ENCODE measurements around the gene CD300A. TPM values are rescaled to one million over a fixed set of nuclear protein-coding genes. Genes with fewer than 3 reads are reported as not detected.

Gene CD300A
- total RNA-seq, 2 experiments from 2014 or later, result 2.0 to 15.8 TPM

DNA sequence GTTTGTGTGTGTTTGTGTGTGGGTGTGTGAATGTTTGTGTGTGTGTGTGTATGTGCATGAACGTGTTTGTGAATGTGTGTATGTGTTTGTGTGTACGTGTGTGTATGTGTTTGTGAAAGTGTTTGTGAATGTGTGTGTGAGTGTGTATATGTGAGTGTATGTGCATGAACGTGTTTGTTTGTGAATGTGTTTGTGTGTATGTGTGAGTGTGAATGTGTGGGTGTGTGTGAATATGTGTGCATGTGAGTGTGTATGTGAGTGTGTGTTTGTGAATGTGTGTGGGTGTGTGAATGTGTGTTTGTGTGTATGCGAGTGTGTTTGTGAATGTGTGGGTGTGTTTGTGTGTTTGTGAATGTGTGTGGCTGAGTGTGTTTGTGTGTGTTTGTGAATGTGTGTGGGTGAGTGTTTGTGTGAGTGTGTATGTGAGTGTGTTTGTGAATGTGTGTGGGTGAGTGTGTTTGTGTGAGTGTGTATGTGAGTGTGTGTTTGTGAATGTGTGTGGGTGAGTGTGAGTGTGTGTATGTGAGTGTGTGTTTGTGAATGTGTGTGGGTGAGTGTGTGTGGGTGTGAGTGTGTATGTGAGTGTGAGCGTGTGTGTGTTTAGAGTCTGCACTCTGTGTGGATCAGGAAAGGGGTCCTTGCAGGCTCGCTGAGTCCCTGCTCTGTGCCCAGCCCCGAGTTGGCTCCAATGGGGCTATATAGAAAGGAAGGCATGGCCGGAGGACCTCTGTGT lies 890 bp upstream of the CD300A start:
- no peak overlapping the region for H3K4me3 Mint-ChIP-seq
- DNase-seq (no peak), ATAC-seq (no peak)
- peaks cover 4% of the 10 kb centered on the region for H3K27me3 Mint-ChIP-seq
- H3K36me3 Mint-ChIP-seq, result peaks cover 7% of the 10 kb centered on the region
- peaks cover 18% of the 10 kb centered on the region for H3K4me1 Mint-ChIP-seq
- CTCF ChIA-PET, result interaction anchor here (1.3 kb wide), 1 partner anchor 11 kb away, joined by 7 read pairs; no protein-coding TSS in a partner anchor
- H3K9me3 Mint-ChIP-seq (ENCODE audit: low read depth), result no peaks in the 10 kb centered on the region
- no peak overlapping the region for H3K27ac Mint-ChIP-seq

DNA sequence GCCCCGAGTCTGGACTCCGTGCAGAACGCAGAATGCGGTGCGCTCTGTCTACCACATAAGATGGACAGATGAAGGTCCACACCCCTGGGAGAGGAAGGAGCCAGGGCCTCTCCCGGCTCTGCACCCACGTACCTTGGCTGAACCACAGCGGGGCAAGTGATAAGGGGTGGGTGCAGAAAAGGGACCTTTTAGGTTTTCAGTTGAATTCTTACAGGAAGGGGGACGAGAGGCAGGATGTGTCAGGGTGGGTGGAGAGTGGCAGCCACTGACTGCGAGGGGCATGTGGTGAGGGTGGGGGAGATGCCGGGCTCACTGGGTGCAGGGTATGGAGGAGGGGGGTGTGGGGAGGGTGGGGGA lies 372 bp downstream of the CD300A start:
- DNase-seq, result peak; percentile 54
- Mint-ChIP-seq H3K4me1 (peaks cover 18% of the 10 kb centered on the region), H3K9me3 (ENCODE audit: low read depth) (no peaks in the 10 kb centered on the region), H3K4me3 (no peak overlapping the region), H3K27ac (no peak overlapping the region), H3K36me3 (peaks cover 12% of the 10 kb centered on the region), H3K27me3 (peaks cover 4% of the 10 kb centered on the region)
- peak; percentile 5 for ATAC-seq
- CTCF ChIA-PET, result interaction anchor here (0.6 to 1.3 kb wide), 2 partner anchors 9 to 12 kb away, joined by 3 to 7 read pairs; no protein-coding TSS in a partner anchor

DNA sequence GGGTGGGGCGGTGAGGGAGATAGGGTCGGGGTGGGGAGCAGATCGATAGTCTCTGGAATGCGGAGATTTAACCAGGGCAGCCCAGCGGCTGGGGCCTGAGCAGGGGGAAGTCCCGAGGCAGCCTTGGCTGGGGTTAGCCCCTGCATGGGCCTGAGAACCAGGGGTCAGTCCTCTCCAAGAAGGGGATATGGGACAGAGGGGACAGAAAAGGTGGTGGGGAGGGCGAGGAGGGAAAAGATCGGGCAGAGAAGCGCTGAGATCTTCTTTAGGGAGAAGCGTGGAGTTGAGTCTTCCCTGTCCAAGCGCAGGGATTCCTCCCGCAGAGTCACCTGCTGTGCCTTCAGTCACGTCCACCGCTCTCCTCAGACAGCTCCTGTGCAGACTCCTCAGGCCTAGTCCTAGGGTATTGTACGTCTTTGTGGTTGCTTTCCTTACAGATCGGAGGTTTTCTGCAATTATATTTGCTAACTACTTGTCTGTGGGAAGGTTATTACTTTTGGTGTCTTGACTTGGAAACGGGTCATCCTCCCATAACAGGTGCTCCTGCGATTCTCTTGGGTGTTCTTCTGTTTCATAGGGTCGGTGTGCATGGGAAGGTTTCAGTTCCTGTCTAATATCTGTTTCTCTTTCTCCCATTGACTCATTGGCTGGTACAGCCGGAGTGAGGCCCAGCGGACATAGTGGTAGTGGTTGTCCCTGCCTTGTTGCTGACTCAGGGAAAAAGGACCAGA lies 952 bp downstream of the CD300A start:
- H3K4me1 Mint-ChIP-seq, result peaks cover 19% of the 10 kb centered on the region
- H3K27ac Mint-ChIP-seq, result peak overlapping the region; percentile 71
- H3K27me3 Mint-ChIP-seq, result peaks cover 4% of the 10 kb centered on the region
- no peak for DNase-seq
- ATAC-seq, result no peak
- H3K36me3 Mint-ChIP-seq, result peaks cover 14% of the 10 kb centered on the region
- H3K9me3 Mint-ChIP-seq (ENCODE audit: low read depth), result no peaks in the 10 kb centered on the region
- CTCF ChIA-PET, result interaction anchor here (1.4 to 2.3 kb wide), 2 partner anchors 10 to 88 kb away, joined by 5 to 8 read pairs; no protein-coding TSS in a partner anchor
- H3K4me3 Mint-ChIP-seq, result no peak overlapping the region

DNA sequence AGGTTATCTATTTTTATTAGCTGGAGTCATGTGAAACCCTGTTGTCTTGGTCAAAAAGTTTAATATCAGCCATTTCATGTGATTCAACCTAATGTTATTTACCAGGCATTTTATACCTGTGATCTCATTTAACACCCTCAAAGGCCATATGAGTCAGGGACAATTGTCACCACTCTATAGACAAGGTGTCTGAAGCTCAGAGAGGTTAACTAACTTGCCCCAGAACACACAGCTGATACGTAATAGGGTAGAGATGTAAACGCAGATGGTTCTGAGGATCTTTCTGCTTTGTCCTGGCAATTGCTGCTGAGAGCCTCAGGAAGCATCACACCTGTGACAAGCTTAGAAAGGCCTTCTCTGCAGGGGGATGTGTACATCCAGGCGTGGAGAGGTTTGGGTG lies 4.9 kb downstream of the CD300A start:
- no peak for ATAC-seq

DNA sequence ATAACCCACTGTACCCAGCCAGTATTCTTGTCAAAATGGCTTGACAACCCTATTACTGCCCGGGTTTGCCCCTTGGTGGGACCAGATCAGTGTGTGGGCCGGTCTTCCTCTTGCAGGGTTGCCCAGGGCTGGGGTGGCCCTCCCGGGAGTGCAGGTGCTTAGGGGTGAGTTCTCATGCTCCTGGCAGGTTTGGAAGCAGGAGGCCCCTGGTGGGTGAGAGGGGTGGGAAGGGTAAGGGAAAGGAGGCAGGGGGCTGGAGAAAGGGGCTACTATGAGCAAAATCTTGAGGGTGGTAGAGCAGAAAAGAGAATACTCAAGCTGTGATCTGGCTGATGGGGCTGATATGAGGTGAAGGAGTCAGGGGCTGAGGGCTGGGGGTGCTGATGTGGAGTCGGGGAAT lies 6.5 kb downstream of the CD300A start:
- Mint-ChIP-seq H3K36me3 (peaks cover 49% of the 10 kb centered on the region), H3K4me3 (no peak overlapping the region), H3K27ac (no peak overlapping the region), H3K27me3 (peaks cover 4% of the 10 kb centered on the region), H3K4me1 (peaks cover 40% of the 10 kb centered on the region), H3K9me3 (ENCODE audit: low read depth) (peaks cover 9% of the 10 kb centered on the region)
- ATAC-seq, result no peak
- CTCF ChIA-PET, result interaction anchor here (1.3 to 2.5 kb wide), 3 partner anchors 12 to 35 kb away, joined by 3 to 8 read pairs (median 6); no protein-coding TSS in a partner anchor
- no peak for DNase-seq

More for the DNA sequence above, 4.9 kb downstream of the CD300A start:
- Mint-ChIP-seq H3K27ac (no peak overlapping the region), H3K27me3 (peaks cover 4% of the 10 kb centered on the region), H3K4me1 (peaks cover 39% of the 10 kb centered on the region), H3K36me3 (peaks cover 40% of the 10 kb centered on the region), H3K9me3 (ENCODE audit: low read depth) (peaks cover 6% of the 10 kb centered on the region), H3K4me3 (no peak overlapping the region)
- CTCF ChIA-PET, result interaction anchor here (1.1 to 2.5 kb wide), 3 partner anchors 13 to 103 kb away, joined by 3 to 8 read pairs (median 5); no protein-coding TSS in a partner anchor
- no peak for DNase-seq

DNA sequence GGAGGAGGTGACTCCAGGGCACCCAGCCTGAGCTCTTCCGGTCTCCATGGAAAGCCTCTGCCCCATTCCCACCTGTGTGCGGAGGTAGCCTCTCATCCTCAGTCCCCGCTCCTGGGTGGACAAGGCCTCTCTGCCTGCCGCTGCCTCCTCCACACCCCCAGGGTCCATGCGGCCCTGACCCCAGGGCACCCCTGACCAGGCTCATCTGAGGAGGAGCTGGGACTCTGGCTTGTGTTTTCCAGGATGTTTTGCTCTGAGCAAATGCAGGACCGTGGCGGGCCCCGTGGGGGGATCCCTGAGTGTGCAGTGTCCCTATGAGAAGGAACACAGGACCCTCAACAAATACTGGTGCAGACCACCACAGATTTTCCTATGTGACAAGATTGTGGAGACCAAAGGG lies 6.9 kb downstream of the CD300A start:
- no peak for ATAC-seq
- peaks cover 9% of the 10 kb centered on the region for H3K9me3 Mint-ChIP-seq (ENCODE audit: low read depth)
- peaks cover 4% of the 10 kb centered on the region for H3K27me3 Mint-ChIP-seq
- no peak overlapping the region for H3K27ac Mint-ChIP-seq
- DNase-seq, result no peak
- H3K36me3 Mint-ChIP-seq, result peaks cover 51% of the 10 kb centered on the region
- CTCF ChIA-PET, result interaction anchor here (1.1 to 1.3 kb wide), 2 partner anchors 35 to 105 kb away, joined by 3 read pairs; no protein-coding TSS in a partner anchor
- H3K4me3 Mint-ChIP-seq, result no peak overlapping the region
- peaks cover 44% of the 10 kb centered on the region for H3K4me1 Mint-ChIP-seq

DNA sequence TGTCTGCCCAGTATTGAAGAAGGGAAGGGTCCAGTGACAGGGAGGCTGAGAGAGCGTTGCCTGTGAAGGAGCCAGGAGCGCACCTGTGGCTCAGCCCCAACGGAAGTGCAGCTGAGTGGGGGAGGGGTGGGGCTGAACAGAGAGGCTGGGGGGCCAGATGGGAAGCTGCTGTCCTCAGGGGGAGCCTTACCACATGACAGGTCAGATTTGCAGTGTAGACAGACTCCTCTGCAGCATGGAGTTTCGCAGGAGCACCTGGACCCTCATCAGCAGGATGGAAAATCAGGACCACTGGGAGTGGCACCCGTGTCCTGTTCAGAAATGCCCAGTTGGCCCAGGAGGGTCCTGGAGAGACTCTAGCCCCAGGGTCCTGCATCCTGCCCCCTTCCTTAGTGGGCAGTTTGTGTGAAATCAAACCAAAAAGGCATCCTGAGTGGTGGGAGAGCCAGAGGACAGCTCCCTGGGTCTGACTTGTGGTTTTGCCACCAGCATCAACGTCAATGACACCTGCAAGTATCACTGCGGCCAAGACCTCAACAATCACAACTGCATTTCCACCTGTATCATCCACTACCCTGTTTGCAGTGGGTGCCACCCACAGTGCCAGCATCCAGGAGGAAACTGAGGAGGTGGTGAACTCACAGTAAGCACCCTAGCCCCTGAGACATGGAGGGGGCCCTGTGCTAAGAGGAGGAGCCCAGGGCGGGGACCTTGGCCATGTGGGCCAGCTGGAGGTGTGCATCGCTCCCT lies 7.8 kb downstream of the CD300A start:
- H3K9me3 Mint-ChIP-seq (ENCODE audit: low read depth), result peaks cover 9% of the 10 kb centered on the region
- CTCF ChIA-PET, result interaction anchor here (0.6 to 1.3 kb wide), 3 partner anchors 17 to 106 kb away, joined by 3 to 4 read pairs (median 3); no protein-coding TSS in a partner anchor

DNA sequence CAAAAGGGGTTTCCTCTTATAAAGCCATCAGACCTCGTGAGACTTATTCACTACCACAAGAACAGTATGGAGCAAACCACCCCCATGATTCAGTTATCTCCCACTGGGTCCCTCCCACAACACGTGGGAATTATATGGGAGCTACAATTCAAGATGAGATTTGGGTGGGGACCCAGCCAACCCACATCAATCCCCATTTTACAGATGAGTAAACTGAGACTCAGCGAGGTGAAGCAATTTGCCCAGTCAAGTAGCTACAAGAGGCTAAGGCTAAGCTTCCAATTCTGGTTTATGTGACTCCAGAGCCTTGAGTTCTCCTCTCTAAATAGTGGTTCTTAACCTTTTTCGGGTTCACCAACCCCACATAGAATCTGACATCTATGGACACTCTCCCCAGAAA lies 8.8 kb downstream of the CD300A start:
- H3K4me3 Mint-ChIP-seq, result no peak overlapping the region
- H3K27me3 Mint-ChIP-seq, result peaks cover 2% of the 10 kb centered on the region
- H3K36me3 Mint-ChIP-seq, result peaks cover 60% of the 10 kb centered on the region
- no peak overlapping the region for H3K27ac Mint-ChIP-seq
- CTCF ChIA-PET, result interaction anchor here (1.3 kb wide), 1 partner anchor 18 kb away, joined by 4 read pairs; no protein-coding TSS in a partner anchor
- peaks cover 9% of the 10 kb centered on the region for H3K9me3 Mint-ChIP-seq (ENCODE audit: low read depth)
- ATAC-seq, result no peak
- H3K4me1 Mint-ChIP-seq, result peaks cover 58% of the 10 kb centered on the region
- no peak for DNase-seq

More for the DNA sequence above, 7.8 kb downstream of the CD300A start:
- peaks cover 54% of the 10 kb centered on the region for H3K4me1 Mint-ChIP-seq
- peak overlapping the region; percentile 16 for H3K27ac Mint-ChIP-seq
- peaks cover 4% of the 10 kb centered on the region for H3K27me3 Mint-ChIP-seq
- peaks cover 55% of the 10 kb centered on the region for H3K36me3 Mint-ChIP-seq
- DNase-seq (no peak), ATAC-seq (no peak)
- no peak overlapping the region for H3K4me3 Mint-ChIP-seq

DNA sequence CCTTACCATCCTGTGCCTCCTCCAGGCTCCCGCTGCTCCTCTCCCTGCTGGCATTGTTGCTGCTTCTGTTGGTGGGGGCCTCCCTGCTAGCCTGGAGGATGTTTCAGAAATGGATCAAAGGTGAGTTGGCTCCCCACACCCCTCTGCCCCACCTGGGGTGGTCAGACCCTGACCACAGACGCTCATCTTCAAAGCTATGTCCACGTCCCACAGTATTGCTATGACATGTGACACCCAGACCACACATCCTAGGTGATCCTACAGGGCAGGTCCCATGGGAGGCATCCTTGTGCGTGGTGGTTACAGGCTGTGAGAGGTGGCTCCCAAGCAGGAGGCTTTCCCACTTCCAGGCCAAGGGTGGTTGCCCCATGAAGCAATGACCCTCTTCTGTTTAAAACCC lies 11.0 kb downstream of the CD300A start:
- no peaks in the 10 kb centered on the region for H3K27me3 Mint-ChIP-seq
- no peak overlapping the region for H3K27ac Mint-ChIP-seq
- no peak for ATAC-seq
- H3K4me3 Mint-ChIP-seq, result no peak overlapping the region
- no peak for DNase-seq
- CTCF ChIA-PET, result interaction anchor here (0.9 to 2.8 kb wide), 3 partner anchors 9 to 98 kb away, joined by 3 to 10 read pairs (median 3); no protein-coding TSS in a partner anchor
- peaks cover 9% of the 10 kb centered on the region for H3K9me3 Mint-ChIP-seq (ENCODE audit: low read depth)
- peaks cover 51% of the 10 kb centered on the region for H3K36me3 Mint-ChIP-seq
- peaks cover 49% of the 10 kb centered on the region for H3K4me1 Mint-ChIP-seq

DNA sequence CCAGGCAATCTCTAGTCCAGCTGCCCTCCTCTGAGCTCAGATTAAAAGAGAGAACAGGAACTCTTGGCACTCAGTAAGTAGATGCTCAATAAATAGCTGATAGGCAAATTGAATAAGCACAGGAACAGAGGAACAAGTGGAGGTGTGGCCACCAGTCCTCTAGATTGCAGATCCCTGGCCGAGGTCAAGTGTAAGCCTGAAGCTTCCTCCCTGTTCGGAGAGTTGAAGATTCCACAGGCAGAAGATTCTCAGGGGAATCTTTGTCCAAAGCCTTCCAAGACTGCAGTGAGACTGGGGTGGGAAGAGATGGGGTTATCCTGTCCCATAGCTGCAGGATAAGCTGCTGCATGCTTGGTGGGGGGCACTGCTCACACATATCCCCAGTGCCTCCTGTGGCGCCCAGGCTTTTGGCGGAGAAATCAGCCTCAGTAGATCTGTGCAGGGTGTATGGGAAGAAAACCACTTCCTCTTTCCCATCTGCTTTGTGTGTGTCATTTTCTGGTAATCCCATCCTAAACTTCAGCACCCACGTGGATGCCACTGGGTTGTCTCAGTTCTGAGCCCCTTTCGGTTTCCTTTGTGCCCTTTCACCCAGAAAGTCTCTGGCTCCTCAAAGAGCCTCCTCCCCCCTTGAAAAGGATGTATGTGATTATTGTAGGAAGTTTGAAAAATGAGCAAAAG lies 12.1 kb downstream of the CD300A start:
- DNase-seq (peak; percentile 71), ATAC-seq (peak; percentile 70)
- Mint-ChIP-seq H3K9me3 (ENCODE audit: low read depth) (peaks cover 9% of the 10 kb centered on the region), H3K36me3 (peaks cover 49% of the 10 kb centered on the region), H3K27ac (peak overlapping the region; percentile 48), H3K4me3 (peak overlapping the region; percentile 5), H3K27me3 (no peaks in the 10 kb centered on the region), H3K4me1 (peaks cover 43% of the 10 kb centered on the region)
- CTCF ChIA-PET, result interaction anchor here (1.6 to 2.8 kb wide), 3 partner anchors 15 to 99 kb away, joined by 4 to 10 read pairs (median 5); no protein-coding TSS in a partner anchor

DNA sequence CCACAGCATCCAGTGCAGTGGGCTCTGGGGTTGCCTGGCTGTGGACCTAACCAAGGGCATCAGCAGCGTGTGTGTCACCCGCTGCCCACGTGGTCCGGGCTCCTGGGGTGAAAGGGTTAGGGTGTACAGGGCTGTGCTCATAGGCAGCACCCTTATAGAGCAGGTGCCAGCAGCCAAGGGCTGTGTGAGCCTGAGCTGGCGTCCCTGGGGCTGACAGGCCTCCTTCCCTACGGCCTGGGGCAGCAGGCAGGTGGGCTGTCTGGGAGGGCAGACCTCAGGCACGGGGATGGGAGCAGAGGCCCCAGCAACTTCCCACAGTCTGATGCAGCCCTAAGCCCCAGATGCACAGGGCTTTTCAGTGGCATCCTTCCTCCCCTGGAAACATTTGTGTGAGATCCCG lies 13.9 kb downstream of the CD300A start:
- Mint-ChIP-seq H3K4me1 (peaks cover 29% of the 10 kb centered on the region), H3K27ac (no peak overlapping the region), H3K27me3 (no peaks in the 10 kb centered on the region), H3K36me3 (peaks cover 33% of the 10 kb centered on the region), H3K9me3 (ENCODE audit: low read depth) (peaks cover 6% of the 10 kb centered on the region), H3K4me3 (no peak overlapping the region)
- CTCF ChIA-PET, result interaction anchor here (0.8 kb wide), 1 partner anchor 101 kb away, joined by 3 read pairs; no protein-coding TSS in a partner anchor
- DNase-seq (no peak), ATAC-seq (no peak)

DNA sequence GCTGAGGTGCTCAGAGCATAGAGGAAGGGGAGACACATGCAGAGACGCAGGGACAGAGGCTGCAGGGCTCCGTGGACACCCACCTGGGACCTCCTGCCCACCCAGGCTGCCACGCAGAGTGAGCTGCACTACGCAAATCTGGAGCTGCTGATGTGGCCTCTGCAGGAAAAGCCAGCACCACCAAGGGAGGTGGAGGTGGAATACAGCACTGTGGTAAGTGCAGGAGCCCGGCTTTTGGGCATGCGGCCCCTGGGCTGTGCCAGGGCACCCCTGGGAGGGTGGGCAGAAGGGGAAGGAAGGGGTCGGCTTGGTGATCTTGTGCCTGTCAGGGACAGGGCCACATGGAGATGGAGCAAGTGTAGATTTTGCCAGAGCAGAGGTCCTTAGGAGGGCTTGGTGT lies 15.2 kb downstream of the CD300A start:
- no peak for ATAC-seq
- CTCF ChIA-PET, result interaction anchor here (1.3 to 2.0 kb wide), 2 partner anchors 25 to 103 kb away, joined by 3 to 7 read pairs; no protein-coding TSS in a partner anchor
- H3K4me1 Mint-ChIP-seq, result peaks cover 29% of the 10 kb centered on the region

More for the DNA sequence above, 15.2 kb downstream of the CD300A start:
- Mint-ChIP-seq H3K27me3 (no peaks in the 10 kb centered on the region), H3K4me3 (no peak overlapping the region), H3K9me3 (ENCODE audit: low read depth) (peaks cover 2% of the 10 kb centered on the region), H3K36me3 (peaks cover 24% of the 10 kb centered on the region), H3K27ac (no peak overlapping the region)
- no peak for DNase-seq

All from activated CD8-positive, alpha-beta memory T cell treated with anti-CD3 and anti-CD28 coated beads, Interleukin-2, amount 10 ng/mL, durations not matched to agents 7 days and 5 days (primary cell).